ENCODE data around the gene IFT20. TPM values are rescaled to one million over a fixed set of nuclear protein-coding genes. Genes with fewer than 3 reads are reported as not detected.

IFT20 gene
- total RNA-seq (2022; extraction: Qiagen RNA extraction), result 53.7 to 58.8 TPM (median 57.1 TPM) in 5 replicates

DNA sequence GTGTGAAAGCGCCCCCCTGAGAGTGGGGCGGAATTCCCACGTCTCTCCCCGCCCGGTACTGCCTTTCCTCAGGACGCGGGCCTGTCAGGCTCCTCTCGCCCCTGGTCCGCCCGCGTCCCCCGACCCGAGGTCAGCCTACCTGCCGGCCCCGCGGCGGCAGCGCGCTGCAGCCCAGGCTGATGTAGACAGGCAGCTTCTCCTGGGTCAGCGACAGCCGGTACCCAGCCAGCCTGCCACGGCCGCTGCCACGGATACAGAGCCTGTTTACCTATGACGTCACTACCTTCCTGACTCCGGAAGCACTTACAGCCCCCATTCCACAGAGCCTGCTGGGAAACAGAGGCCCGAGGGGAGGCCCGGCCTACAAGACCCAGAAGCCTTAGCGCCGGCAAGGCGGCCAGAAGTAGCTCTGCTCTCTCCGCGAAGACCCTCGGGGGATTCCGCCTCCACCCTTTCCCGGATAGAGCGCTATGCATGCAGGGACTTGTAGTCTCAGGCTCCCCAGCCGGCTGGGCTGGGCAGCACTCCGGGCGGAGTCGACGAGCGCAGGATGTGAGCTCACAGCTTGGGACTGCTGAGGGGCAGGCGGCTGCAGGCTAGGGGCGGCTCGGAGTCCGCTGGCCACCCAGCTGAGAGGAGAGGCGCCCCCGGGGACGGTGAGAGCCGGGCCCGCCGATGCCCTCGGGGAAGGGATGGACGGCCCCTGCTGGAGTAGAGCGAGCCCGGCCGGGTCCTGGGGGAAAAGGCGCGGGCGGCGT is at the start of gene IFT20, which contains the start of gene TNFAIP1:
Gene IFT20 (minus strand): TSS at position 272 of the 758 bp plus-strand sequence. CDS start 3,487 bp downstream, outside the sequence.
Gene TNFAIP1 (plus strand): TSS at position 561 of the 758 bp plus-strand sequence. CDS start 3,761 bp downstream, outside the sequence.

DNA sequence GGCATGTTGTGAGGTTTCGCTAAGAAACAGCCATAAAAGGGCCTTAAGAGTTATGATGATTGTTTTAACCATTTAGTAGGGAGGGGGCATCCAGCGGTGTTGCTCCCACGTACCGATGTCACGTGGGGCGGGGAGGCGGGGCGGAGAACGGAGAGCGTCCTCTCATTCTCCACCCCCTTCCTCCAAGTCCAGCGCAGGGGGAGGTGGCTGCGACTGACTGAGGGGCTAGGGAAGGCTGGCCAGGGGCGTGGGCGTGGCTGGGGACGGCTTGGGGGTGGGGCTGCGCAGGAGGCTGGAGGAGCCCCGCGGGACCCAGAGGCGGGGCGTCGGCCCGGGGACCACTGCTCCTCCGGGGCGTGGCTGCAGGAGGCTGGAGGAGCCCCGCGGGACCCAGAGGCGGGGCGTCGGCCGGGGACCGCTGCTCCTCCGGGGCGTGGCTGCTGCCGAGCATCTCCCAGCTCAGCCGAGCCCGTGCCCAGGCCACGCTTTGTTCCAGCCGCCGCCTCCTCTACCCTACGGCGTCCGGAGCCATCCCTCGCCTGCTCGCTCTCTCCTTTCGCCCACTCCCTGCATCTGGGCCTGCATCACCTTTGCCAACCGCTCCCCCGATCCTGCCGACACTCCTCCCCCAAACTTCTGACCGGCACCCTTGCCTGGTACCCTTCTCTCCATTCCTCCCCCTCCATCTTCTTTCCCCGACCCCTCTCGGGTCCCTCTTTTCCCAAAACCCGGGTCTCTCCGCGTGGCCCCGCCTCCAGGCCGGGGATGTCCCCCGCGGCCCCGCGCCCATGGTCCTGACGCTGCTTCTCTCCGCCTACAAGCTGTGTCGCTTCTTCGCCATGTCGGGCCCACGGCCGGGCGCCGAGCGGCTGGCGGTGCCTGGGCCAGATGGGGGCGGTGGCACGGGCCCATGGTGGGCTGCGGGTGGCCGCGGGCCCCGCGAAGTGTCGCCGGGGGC is 36.3 kb upstream of the IFT20 start, which contains the start of gene SARM1:
Gene SARM1 (plus strand): TSS at position 450 of the 958 bp plus-strand sequence. CDS start 339 bp downstream, at position 789.

GRCh38 chr17:28370035-28370743 is 34.9 kb upstream of the IFT20 start, which contains the start of gene VTN:
TSS of gene VTN (minus strand) at chr17:28370307. CDS start at chr17:28370203, 104 bp downstream.

DNA sequence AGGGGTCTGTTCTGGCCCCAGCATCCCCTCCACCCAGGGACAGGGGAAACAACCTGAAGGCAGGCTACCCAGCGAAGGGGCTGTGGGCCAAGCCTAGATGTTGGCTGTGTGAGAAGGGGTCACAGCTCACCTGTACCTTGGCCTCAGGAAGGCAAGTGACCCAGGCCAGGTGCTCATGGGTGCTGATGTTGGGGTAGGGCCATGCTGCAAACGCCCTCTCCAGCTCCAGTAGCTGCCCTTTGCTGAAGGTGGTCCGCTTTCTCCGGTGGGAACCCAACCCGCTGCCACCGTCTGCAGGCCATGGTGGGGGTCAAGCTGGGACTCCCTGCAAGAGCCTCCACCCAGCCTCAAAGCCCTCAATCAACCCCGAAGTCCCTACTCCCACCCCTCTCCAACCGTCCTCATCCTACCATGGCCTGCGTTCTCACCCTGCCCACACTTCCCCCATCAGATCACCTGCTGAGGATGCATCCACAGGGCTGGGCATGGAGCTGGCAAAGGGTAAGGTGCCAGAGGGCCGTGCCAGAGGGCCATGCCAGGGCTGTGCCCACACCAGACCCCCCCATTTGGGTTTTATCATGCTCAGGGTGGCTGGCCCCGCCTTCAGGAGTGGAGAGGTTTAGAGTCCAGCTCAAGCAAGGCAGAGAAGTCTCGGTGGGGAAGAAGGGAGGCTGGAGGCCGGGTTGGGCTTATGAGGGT is 29.5 kb upstream of the IFT20 start, which contains the start of gene SEBOX:
Gene SEBOX (minus strand): TSS at position 535 of the 699 bp plus-strand sequence. CDS start 48 bp downstream, at position 487.

DNA sequence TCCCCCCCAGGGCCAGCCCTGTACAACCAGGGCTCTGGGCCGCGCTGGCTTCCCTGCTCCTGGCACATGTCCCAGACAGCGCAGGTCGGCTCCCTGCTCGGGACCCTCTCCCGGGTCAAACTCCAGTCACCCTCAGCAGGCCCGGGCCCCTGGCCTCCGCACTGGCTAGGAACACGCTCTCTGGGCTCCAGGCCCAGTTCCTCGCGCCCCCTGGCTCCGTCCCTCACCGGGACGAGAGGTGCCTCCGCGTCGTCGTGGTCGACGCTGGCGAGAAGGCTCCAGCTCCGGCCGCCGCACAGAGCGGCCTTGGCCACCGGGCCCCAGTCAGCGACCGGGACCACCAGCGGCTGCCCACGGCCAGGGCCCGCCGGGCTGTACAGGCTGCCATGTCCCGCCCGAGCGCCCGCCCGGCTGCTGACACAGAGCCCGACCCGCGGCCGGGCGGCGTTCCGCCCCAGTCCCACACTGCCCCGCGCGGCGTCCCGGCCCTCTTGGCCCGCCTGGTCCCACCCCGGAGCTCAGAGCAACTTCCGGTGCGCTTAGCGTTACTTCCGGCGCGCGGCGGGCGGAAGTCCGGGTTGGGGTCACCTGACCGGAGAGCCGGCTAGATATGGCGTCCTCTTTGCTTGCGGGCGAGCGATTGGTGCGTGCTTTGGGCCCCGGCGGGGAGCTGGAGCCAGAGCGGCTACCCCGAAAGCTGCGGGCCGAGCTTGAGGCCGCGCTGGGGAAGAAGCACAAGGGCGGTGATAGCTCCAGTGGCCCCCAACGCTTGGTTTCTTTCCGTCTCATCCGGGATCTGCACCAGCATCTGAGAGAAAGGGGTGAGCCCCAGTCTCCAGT is 22.0 kb upstream of the IFT20 start, which contains the start of gene POLDIP2:
Gene POLDIP2 (minus strand): TSS at position 467 of the 840 bp plus-strand sequence. CDS start 79 bp downstream, at position 388.

GRCh38 chr17:28318759-28319597 is 16.3 kb downstream of the IFT20 start, which contains the start of gene TMEM97:
TSS of gene TMEM97 (plus strand) at chr17:28319200. CDS start at chr17:28319240, 40 bp downstream.

Other genes starting within 250 kb of the IFT20 start
- 45.4 to 51.5 TPM (median 48.0 TPM) in 5 replicates for gene TMEM97, start 16.3 kb downstream of the IFT20 start, total RNA-seq (2022; extraction: Qiagen RNA extraction)
- 41.9 to 53.8 TPM (median 52.7 TPM) in 5 replicates for gene TNFAIP1, start 289 bp upstream of the IFT20 start, total RNA-seq (2022; extraction: Qiagen RNA extraction)
- gene POLDIP2, start 22.1 kb upstream of the IFT20 start, total RNA-seq (2022; extraction: Qiagen RNA extraction), result 139 to 165 TPM (median 165 TPM) in 5 replicates
- not detected in 5 replicates for gene SEBOX, start 29.7 kb upstream of the IFT20 start, total RNA-seq (2022; extraction: Qiagen RNA extraction)
- gene VTN, start 34.8 kb upstream of the IFT20 start, total RNA-seq (2022; extraction: Qiagen RNA extraction), result 16.9 to 24.9 TPM (median 20.6 TPM) in 5 replicates
- gene SARM1, start 36.2 kb upstream of the IFT20 start, total RNA-seq (2022; extraction: Qiagen RNA extraction), result 4.4 to 7.4 TPM (median 6.2 TPM) in 5 replicates
- 15.8 to 22.8 TPM (median 20.7 TPM) in 5 replicates for gene SLC46A1, start 70.7 kb upstream of the IFT20 start, total RNA-seq (2022; extraction: Qiagen RNA extraction)
- gene SLC13A2, start 138.2 kb upstream of the IFT20 start, total RNA-seq (2022; extraction: Qiagen RNA extraction), result 0.06 to 0.15 TPM (median 0.12 TPM) in 5 replicates
- 0.02 to 0.06 TPM (median 0.04 TPM) in 4 of 5 replicates, not detected in the other for gene FOXN1, start 170.9 kb upstream of the IFT20 start, total RNA-seq (2022; extraction: Qiagen RNA extraction)
- gene UNC119, start 217.2 kb upstream of the IFT20 start, total RNA-seq (2022; extraction: Qiagen RNA extraction), result 22.3 to 36.4 TPM (median 32.0 TPM) in 5 replicates
- gene PIGS, start 236.1 kb upstream of the IFT20 start, total RNA-seq (2022; extraction: Qiagen RNA extraction), result 55.5 to 65.3 TPM (median 61.2 TPM) in 5 replicates
- gene ALDOC, start 241.4 kb upstream of the IFT20 start, total RNA-seq (2022; extraction: Qiagen RNA extraction), result 1.6 to 2.8 TPM (median 2.1 TPM) in 5 replicates